ENCODE measurements around the gene KRT5.
"Not testable (repeated sequence)": the region's sequence is repeated elsewhere in the genome, so short reads cannot be mapped to it uniquely, and the experiment has no call there.

KRT5 gene

DNA sequence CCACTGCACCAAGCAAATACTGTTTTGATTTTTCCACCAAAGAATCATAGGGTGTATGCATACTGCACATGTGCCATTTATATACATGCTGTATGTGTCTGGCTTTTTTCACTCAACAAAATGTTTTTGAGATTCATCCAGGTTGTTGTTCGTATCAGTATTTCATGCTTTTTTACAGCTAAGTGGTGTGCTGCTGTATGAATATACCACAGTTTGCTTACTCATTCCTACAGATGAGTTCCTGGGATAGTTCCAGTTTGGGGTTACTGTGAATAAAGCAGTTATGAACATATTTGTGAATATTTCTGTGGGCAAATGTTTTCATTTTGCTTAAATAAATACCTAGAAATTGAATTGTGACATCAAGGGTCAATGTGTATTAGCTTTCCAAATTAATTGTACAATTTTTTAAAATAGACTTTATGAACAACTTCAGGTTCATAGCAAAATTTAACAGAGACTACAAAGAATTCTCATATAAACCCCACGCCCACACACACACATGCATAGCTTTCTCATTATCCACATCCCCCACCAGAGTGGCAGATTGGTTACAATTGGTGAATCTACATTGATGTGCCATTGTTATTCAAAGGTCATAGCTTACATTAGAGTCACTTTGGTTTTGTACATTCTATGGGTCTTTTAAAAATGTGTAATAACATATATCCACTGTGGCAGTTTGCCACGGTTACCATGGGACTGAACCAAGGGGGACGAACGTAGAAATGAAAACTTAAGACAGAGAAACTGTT lies 20.2 kb downstream of the KRT5 start:
- Histone ChIP-seq H3K36me3 (ENCODE audit: insufficient read depth, low read length) (no peaks in the 10 kb centered on the region), H3K9ac (ENCODE audit: low read depth, low read length) (no peak overlapping the region), H3K9me3 (ENCODE audit: control insufficient read depth, insufficient read depth, low read length) (no peaks in the 10 kb centered on the region), H3K4me1 (ENCODE audit: insufficient read depth, low read length) (peaks cover 20% of the 10 kb centered on the region)

GRCh38 chr12:52498946-52499345 lies 21.2 kb downstream of the KRT5 start:
- peaks cover 21% of the 10 kb centered on the region for H3K4me1 ChIP-seq (ENCODE audit: insufficient read depth, low read length)

DNA sequence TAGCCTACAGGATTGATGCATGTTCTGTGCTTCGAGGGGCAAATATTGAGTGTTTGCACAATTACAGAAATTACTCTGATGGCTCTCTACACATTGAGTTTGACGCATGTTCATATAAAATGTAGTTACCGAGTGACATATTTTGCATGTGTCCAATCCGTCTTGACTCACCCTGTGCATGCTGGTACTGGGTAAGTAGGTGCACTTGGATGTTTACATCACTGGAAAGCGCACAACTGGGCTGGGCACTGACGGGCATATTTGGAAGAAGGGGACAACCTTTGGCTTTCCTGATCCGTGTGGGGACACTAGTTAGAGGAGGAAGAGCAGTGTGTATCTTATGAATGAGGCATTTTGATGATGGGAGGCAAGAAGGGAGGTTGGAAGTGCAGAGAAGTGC lies 22.2 kb downstream of the KRT5 start:
- H3K9me3 ChIP-seq (ENCODE audit: control insufficient read depth, insufficient read depth, low read length): no peaks in the 10 kb centered on the region
- peaks cover 21% of the 10 kb centered on the region for H3K4me1 ChIP-seq (ENCODE audit: insufficient read depth, low read length)
- no peaks in the 10 kb centered on the region for H3K36me3 ChIP-seq (ENCODE audit: insufficient read depth, low read length)
- H3K9ac ChIP-seq (ENCODE audit: low read depth, low read length): no peak overlapping the region

More at GRCh38 chr12:52498946-52499345, 21.2 kb downstream of the KRT5 start:
- no peak overlapping the region for H3K9ac ChIP-seq (ENCODE audit: low read depth, low read length)
- H3K9me3 ChIP-seq (ENCODE audit: control insufficient read depth, insufficient read depth, low read length): no peaks in the 10 kb centered on the region
- no peaks in the 10 kb centered on the region for H3K36me3 ChIP-seq (ENCODE audit: insufficient read depth, low read length)

- H3K4me1 ChIP-seq (ENCODE audit: insufficient read depth, low read length): peaks cover 21% of the 10 kb centered on the region
- no peak overlapping the region for H3K9ac ChIP-seq (ENCODE audit: low read depth, low read length)
- no peaks in the 10 kb centered on the region for H3K9me3 ChIP-seq (ENCODE audit: control insufficient read depth, insufficient read depth, low read length)
- H3K36me3 ChIP-seq (ENCODE audit: insufficient read depth, low read length): no peaks in the 10 kb centered on the region
Observed at GRCh38 chr12:52496590-52497071, 23.6 kb downstream of the KRT5 start.

DNA sequence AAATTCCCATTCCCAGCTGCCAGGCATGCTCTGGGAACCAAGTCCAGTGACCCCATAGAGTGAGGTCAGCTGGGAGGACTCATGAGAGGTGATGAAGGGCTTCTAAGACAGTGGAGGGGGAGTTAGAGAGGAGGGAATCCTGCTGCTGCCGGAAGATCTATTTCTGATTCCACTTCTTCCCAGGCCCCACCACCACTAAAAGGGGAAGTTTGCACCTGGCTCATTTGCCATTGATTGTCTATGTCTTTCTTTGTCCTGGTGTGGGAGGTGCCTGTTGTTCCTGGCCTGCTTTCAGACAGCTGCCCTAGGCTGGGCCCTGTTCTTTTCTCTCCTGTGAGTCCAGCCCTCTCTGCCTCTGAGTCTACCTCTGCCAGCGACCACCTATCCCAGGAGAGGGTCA lies 24.1 kb downstream of the KRT5 start:
- H3K36me3 ChIP-seq (ENCODE audit: insufficient read depth, low read length): no peaks in the 10 kb centered on the region
- H3K4me1 ChIP-seq (ENCODE audit: insufficient read depth, low read length): peaks cover 21% of the 10 kb centered on the region
- H3K9me3 ChIP-seq (ENCODE audit: control insufficient read depth, insufficient read depth, low read length): no peaks in the 10 kb centered on the region
- no peak overlapping the region for H3K9ac ChIP-seq (ENCODE audit: low read depth, low read length)

- Histone ChIP-seq H3K36me3 (ENCODE audit: insufficient read depth, low read length) (no peaks in the 10 kb centered on the region), H3K9ac (ENCODE audit: low read depth, low read length) (no peak overlapping the region), H3K4me1 (ENCODE audit: insufficient read depth, low read length) (peaks cover 21% of the 10 kb centered on the region), H3K9me3 (ENCODE audit: control insufficient read depth, insufficient read depth, low read length) (no peaks in the 10 kb centered on the region)
Observed at GRCh38 chr12:52495389-52495788, 24.8 kb downstream of the KRT5 start.

- peaks cover 1% of the 10 kb centered on the region; the same call in 1 of the 2 replicates for H3K9me3 ChIP-seq (ENCODE audit: control insufficient read depth, insufficient read depth, low read length)
- H3K4me1 ChIP-seq (ENCODE audit: insufficient read depth, low read length): peaks cover 21% of the 10 kb centered on the region
- H3K36me3 ChIP-seq (ENCODE audit: insufficient read depth, low read length): no peaks in the 10 kb centered on the region
- H3K9ac ChIP-seq (ENCODE audit: low read depth, low read length): no peak overlapping the region
Observed at GRCh38 chr12:52494518-52494917, 25.7 kb downstream of the KRT5 start.

DNA sequence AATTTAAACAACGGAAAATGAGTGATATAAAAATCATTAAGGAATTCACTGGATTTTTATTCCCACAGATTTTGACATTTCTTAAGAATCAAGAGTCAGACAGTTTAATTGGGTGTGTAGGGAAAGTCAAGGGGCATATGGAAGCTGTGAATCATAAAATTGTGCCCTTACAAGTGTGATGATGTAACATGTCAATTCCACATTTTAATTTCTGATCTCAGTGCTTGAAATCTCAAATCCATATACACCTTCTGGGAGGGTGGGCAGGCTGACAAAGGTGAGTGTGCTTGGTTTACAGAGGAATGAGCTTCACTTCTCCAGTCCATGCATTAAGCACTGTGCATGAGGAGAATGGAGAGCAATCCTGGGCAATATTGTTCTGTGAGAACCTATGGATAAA lies 26.1 kb downstream of the KRT5 start:
- H3K4me1 ChIP-seq (ENCODE audit: insufficient read depth, low read length): peaks cover 21% of the 10 kb centered on the region
- H3K36me3 ChIP-seq (ENCODE audit: insufficient read depth, low read length): no peaks in the 10 kb centered on the region
- H3K9ac ChIP-seq (ENCODE audit: low read depth, low read length): no peak overlapping the region
- peaks cover 2% of the 10 kb centered on the region; the same call in 1 of the 2 replicates for H3K9me3 ChIP-seq (ENCODE audit: control insufficient read depth, insufficient read depth, low read length)

DNA sequence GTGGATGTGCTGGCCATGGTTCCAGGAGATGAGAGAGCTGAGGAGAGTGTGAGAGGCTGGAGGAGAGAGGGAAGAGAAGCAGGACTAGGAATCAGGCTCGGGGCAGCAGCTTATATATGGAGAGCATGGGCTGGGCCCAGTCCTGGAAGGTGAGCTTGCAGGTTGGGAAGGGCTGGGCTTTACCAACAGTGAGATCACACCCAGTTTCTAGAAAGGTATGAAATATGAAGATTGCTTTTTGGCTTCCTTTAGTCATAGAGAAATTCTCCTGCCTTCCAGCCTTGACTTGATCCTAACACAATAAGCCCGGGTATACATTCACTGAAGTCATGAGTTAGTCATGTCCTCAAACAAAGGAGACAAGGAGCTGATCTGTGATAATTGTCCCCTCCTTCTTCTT lies 27.0 kb downstream of the KRT5 start, which contains the start of gene KRT6A:
Gene KRT6A (minus strand): TSS at position 86 of the 400 bp plus-strand sequence. CDS start 69 bp downstream, at position 17.
- H3K9ac ChIP-seq (ENCODE audit: low read depth, low read length): no peak within 1 kb of the TSS
- peaks cover 21% of the 10 kb centered on the region for H3K4me1 ChIP-seq (ENCODE audit: insufficient read depth, low read length)
- no peaks in the 10 kb centered on the region for H3K36me3 ChIP-seq (ENCODE audit: insufficient read depth, low read length)
- peaks cover 2% of the 10 kb centered on the region; the same call in 1 of the 2 replicates for H3K9me3 ChIP-seq (ENCODE audit: control insufficient read depth, insufficient read depth, low read length)

DNA sequence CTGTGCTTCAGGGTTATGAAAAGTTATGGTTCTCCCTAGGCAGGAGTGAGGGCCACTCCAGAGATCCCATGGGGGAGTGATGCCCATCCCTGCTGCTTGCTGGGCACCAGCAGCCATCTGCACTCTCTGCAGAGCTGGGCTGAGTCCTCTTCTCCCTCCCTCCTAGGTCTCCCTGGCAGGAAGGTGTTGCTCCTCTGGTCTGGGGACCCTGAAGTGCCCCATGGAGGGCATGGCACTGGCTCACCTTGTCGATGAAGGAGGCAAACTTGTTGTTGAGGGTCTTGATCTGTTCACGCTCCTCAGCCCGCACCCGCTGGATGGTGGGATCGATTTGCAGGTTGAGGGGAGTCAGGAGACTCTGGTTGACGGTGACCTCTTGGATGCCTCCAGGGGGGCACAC lies 27.8 kb downstream of the KRT5 start:
- H3K9me3 ChIP-seq (ENCODE audit: control insufficient read depth, insufficient read depth, low read length); H3K9ac ChIP-seq (ENCODE audit: low read depth, low read length); H3K36me3 ChIP-seq (ENCODE audit: insufficient read depth, low read length): not testable (repeated sequence)
- peaks cover 21% of the 10 kb centered on the region for H3K4me1 ChIP-seq (ENCODE audit: insufficient read depth, low read length)

- peaks cover 16% of the 10 kb centered on the region for H3K4me1 ChIP-seq (ENCODE audit: insufficient read depth, low read length)
- H3K9ac ChIP-seq (ENCODE audit: low read depth, low read length); H3K9me3 ChIP-seq (ENCODE audit: control insufficient read depth, insufficient read depth, low read length); H3K36me3 ChIP-seq (ENCODE audit: insufficient read depth, low read length): not testable (repeated sequence)
Observed at GRCh38 chr12:52491495-52491894, 28.7 kb downstream of the KRT5 start.

- peaks cover 2% of the 10 kb centered on the region; the same call in 1 of the 2 replicates for H3K9me3 ChIP-seq (ENCODE audit: control insufficient read depth, insufficient read depth, low read length)
Observed at GRCh38 chr12:52488736-52489135, 31.5 kb downstream of the KRT5 start.

DNA sequence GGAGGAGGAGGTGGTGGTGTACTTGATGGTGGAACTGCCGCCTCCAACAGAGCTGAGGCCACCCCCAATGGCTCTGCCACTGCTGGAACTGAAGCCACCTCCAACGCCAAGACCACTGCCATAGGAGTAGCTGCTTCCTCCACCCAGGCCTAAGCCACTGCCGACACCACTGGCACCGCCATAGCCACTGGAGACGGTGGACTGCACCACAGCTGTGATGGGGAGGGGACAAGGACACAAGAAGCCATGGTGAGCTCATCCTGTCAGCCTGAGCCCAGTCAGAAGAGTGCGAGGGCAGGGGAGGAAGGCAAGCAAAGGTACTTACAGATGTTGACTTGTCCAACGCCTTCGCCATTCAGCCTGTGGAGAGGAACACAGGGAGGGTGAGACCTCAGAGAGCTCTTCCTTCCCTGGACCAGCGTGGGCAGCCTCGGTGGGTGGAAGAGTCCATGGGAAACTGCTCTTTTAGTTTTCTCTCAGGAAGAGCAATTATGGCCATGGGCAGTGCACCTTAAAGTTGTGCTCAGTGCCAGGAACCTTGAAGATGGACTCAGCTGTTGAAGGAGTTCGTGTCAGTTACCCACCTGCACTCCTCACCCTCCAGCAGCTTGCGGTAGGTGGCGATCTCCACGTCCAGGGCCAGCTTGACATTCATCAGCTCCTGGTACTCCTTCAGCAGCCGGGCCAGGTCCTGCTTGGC lies 32.3 kb downstream of the KRT5 start:
- H3K4me1 ChIP-seq (ENCODE audit: insufficient read depth, low read length); H3K36me3 ChIP-seq (ENCODE audit: insufficient read depth, low read length); H3K9me3 ChIP-seq (ENCODE audit: control insufficient read depth, insufficient read depth, low read length); H3K9ac ChIP-seq (ENCODE audit: low read depth, low read length): not testable (repeated sequence)

More at GRCh38 chr12:52488736-52489135, 31.5 kb downstream of the KRT5 start:
- Histone ChIP-seq H3K4me1 (ENCODE audit: insufficient read depth, low read length) (no peaks in the 10 kb centered on the region), H3K36me3 (ENCODE audit: insufficient read depth, low read length) (no peaks in the 10 kb centered on the region), H3K9ac (ENCODE audit: low read depth, low read length) (no peak overlapping the region)

DNA sequence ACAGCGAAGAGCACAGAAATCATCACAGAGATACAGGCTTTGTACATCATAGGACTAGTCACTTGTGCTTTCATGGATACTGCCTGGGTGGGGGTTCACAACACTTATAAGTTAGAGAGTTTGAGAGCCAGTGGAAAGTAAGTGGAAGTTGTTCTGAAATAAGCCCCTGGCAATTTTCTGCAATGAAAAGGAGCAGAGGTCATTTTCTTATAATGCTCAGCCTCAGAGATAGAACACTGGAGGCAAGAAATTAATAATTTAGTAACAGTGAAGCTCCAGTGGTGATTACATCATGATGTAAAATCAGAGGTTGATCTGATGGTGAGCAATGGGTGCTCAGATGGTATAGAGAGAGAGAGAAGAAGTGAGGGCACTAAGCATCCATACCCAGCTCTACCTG lies 33.0 kb downstream of the KRT5 start:
- Histone ChIP-seq H3K4me1 (ENCODE audit: insufficient read depth, low read length) (no peaks in the 10 kb centered on the region), H3K9ac (ENCODE audit: low read depth, low read length) (no peak overlapping the region), H3K36me3 (ENCODE audit: insufficient read depth, low read length) (no peaks in the 10 kb centered on the region), H3K9me3 (ENCODE audit: control insufficient read depth, insufficient read depth, low read length) (peaks cover 2% of the 10 kb centered on the region; the same call in 1 of the 2 replicates)
